H9 (cell line): ENCODE results near the gene FAM161B. TPM values are rescaled to one million over a fixed set of nuclear protein-coding genes. Genes with fewer than 3 reads are reported as not detected.

Experiments
- DNase-seq: peaks from one replicate; pipeline ENCODE4 v3.0.0-alpha.2; 2017
- H2AFZ ChIP-seq: one replicate; pipeline ENCODE4 v1.6.1; 2013; ENCODE audit warnings: mild to moderate bottlenecking, low read length, control low read depth, moderate library complexity
- H2AK5ac ChIP-seq: 2 replicates; pipeline ENCODE4 v1.6.1; 2013; ENCODE audit warnings: low read length, control low read depth, mixed read lengths; ENCODE audit not compliant: insufficient read length
- H2BK120ac ChIP-seq: one replicate; pipeline ENCODE4 v1.6.1; 2013; ENCODE audit warnings: low read depth, mild to moderate bottlenecking, low read length, control low read depth, inconsistent platforms; ENCODE audit not compliant: poor library complexity, severe bottlenecking
- H2BK12ac ChIP-seq: 2 replicates; pipeline ENCODE4 v1.6.1; 2013; ENCODE audit warnings: low read length, control low read depth, mixed read lengths, low read depth; ENCODE audit not compliant: insufficient read length
- H2BK15ac ChIP-seq: 2 replicates; pipeline ENCODE4 v1.6.1; 2013; ENCODE audit warnings: low read depth, low read length, control low read depth
- H2BK20ac ChIP-seq: one replicate; pipeline ENCODE4 v1.6.1; 2013; ENCODE audit warnings: low read depth, mild to moderate bottlenecking, low read length, control low read depth, inconsistent platforms; ENCODE audit not compliant: poor library complexity, severe bottlenecking
- H2BK5ac ChIP-seq: 2 replicates; pipeline ENCODE4 v1.6.1; 2013; ENCODE audit warnings: low read length, control low read depth, mixed read lengths; ENCODE audit not compliant: insufficient read length
- H3K14ac ChIP-seq: 2 replicates; pipeline ENCODE4 v1.6.1; 2013; ENCODE audit warnings: low read length, control low read depth; ENCODE audit not compliant: insufficient read depth
- H3K18ac ChIP-seq: 2 replicates; pipeline ENCODE4 v1.6.1; 2013; ENCODE audit warnings: low read depth, mild to moderate bottlenecking, mixed read lengths, low read length, control low read depth; ENCODE audit not compliant: insufficient read length
- H3K23ac ChIP-seq: 2 replicates; pipeline ENCODE4 v1.6.1; 2013; ENCODE audit warnings: low read length, control low read depth, mixed read lengths, low read depth; ENCODE audit not compliant: insufficient read length
- H3K23me2 ChIP-seq: 2 replicates; pipeline ENCODE4 v1.6.1; 2013; ENCODE audit warnings: low read depth, mild to moderate bottlenecking, mixed read lengths, low read length, control low read depth; ENCODE audit not compliant: insufficient read length, poor library complexity, severe bottlenecking
- H3K27ac ChIP-seq: 2 replicates; pipeline ENCODE4 v1.5.1; 2013; ENCODE audit warnings: low read length, control low read depth, mixed read lengths, low read depth; ENCODE audit not compliant: insufficient read length
- H3K27me3 ChIP-seq: 2 replicates; pipeline ENCODE4 v1.6.1; 2013; ENCODE audit warnings: low read length, control low read depth, inconsistent platforms; ENCODE audit not compliant: insufficient read depth
- H3K4ac ChIP-seq: 2 replicates; pipeline ENCODE4 v1.6.1; 2013; ENCODE audit warnings: low read depth, mild to moderate bottlenecking, control low read depth, inconsistent platforms, low read length, moderate library complexity
- H3K4me1 ChIP-seq: 2 replicates; pipeline ENCODE4 v1.6.1; 2013; ENCODE audit warnings: low read length, control low read depth, inconsistent platforms; ENCODE audit not compliant: insufficient read depth
- H3K4me2 ChIP-seq: 2 replicates; pipeline ENCODE4 v1.6.1; 2013; ENCODE audit warnings: low read length, control low read depth, mixed read lengths; ENCODE audit not compliant: insufficient read length, insufficient read depth
- H3K56ac ChIP-seq: 2 replicates; pipeline ENCODE4 v1.6.1; 2013; ENCODE audit warnings: low read depth, mild to moderate bottlenecking, mixed read lengths, low read length, control low read depth; ENCODE audit not compliant: insufficient read length
- H3K79me1 ChIP-seq: 2 replicates; pipeline ENCODE4 v1.6.1; 2013; ENCODE audit warnings: low read depth, mild to moderate bottlenecking, moderate library complexity, low read length, control low read depth, inconsistent platforms; ENCODE audit not compliant: insufficient read depth, poor library complexity, severe bottlenecking
- H3K79me2 ChIP-seq: 2 replicates; pipeline ENCODE4 v1.6.1; 2013; ENCODE audit warnings: low read length, control low read depth, inconsistent platforms; ENCODE audit not compliant: insufficient read depth
- H3K9ac ChIP-seq: 2 replicates; pipeline ENCODE4 v1.6.1; 2013; ENCODE audit warnings: low read length, control low read depth, mixed read lengths; ENCODE audit not compliant: insufficient read length; ENCODE audit errors: extremely low read depth
- H3K9me3 ChIP-seq: one replicate; pipeline ENCODE4 v1.6.1; 2013; ENCODE audit warnings: low read depth, low read length, inconsistent platforms; ENCODE audit not compliant: control insufficient read depth
- H3T11ph ChIP-seq: one replicate; pipeline ENCODE4 v1.6.1; 2013; ENCODE audit warnings: mild to moderate bottlenecking, low read length, control low read depth, inconsistent platforms
- H4K20me1 ChIP-seq: one replicate; pipeline ENCODE4 v1.6.1; 2013; ENCODE audit not compliant: control insufficient read depth, insufficient read length, insufficient read depth
- H4K5ac ChIP-seq: 2 replicates; pipeline ENCODE4 v1.6.1; 2013; ENCODE audit warnings: low read depth, mild to moderate bottlenecking, mixed read lengths, low read length, control low read depth; ENCODE audit not compliant: insufficient read length
- H4K8ac ChIP-seq: replicated peaks from 2 replicates; pipeline ENCODE4 v1.6.1; 2013; ENCODE audit warnings: low read length, control low read depth, mixed read lengths, low read depth; ENCODE audit not compliant: insufficient read length
- H4K91ac ChIP-seq: 2 replicates; pipeline ENCODE4 v1.6.1; 2013; ENCODE audit warnings: low read depth, mild to moderate bottlenecking, moderate library complexity, mixed read lengths, low read length, control low read depth; ENCODE audit not compliant: insufficient read length
- H3K27ac Mint-ChIP-seq, 3 experiments: 2 replicates in 2 of 3; 3 replicates in 1 of 3; pipeline ENCODE4 v1.8.0; 2020 to 2021; ENCODE audit warnings: mixed read lengths in 3 of 3, mild to moderate bottlenecking in 1 of 3, moderate library complexity in 1 of 3
- H3K27me3 Mint-ChIP-seq: 2 replicates; pipeline ENCODE4 v1.8.0; 2021; ENCODE audit warnings: low read depth, mild to moderate bottlenecking, moderate library complexity, mixed read lengths
- H3K36me3 Mint-ChIP-seq, 3 experiments: 2 replicates in 2 of 3; 3 replicates in 1 of 3; pipeline ENCODE4 v1.8.0; 2020 to 2021; ENCODE audit warnings: low read depth in 3 of 3, mixed read lengths in 3 of 3; ENCODE audit not compliant: insufficient read depth in 1 of 3
- H3K4me1 Mint-ChIP-seq, 2 experiments: 2 replicates each; pipeline ENCODE4 v1.8.0; 2020; ENCODE audit warnings: mixed read lengths in 2 of 2
- H3K4me3 Mint-ChIP-seq, 2 experiments: 2 replicates in 1 of 2; 3 replicates in 1 of 2; pipeline ENCODE4 v1.8.0; 2020 to 2021; ENCODE audit warnings: mild to moderate bottlenecking in 2 of 2, mixed read lengths in 2 of 2, moderate library complexity in 1 of 2
- H3K9me3 Mint-ChIP-seq, 2 experiments: 2 replicates in 1 of 2; 3 replicates in 1 of 2; pipeline ENCODE4 v1.8.0; 2020; ENCODE audit warnings: mild to moderate bottlenecking in 2 of 2, mixed read lengths in 2 of 2, moderate library complexity in 1 of 2
- CTCF ChIP-seq: fragments of 200-600 bp; sonication (generic); conservative IDR thresholded peaks from 3 replicates; pipeline ENCODE4 v1.8.0; 2021; ENCODE audit warnings: antibody characterized with exemption, mild to moderate bottlenecking
- WGBS: extraction: QIAGEN DNeasy Blood & Tissue Kit; methylation state at CpG from one replicate; pipeline ENCODE4 v1.1.7; 2013; ENCODE audit warnings: missing lambda C conversion rate, low lambda C conversion rate, mixed read lengths; ENCODE audit not compliant: insufficient read length; ENCODE audit errors: extremely low coverage; 5-methylcytosine and 5-hydroxymethylcytosine counted together
- total RNA-seq: library from RNA; stranded (reverse); gene quantifications from 2 replicates; pipeline ENCODE4 v1.2.1, GENCODE V29; 2021

The FAM161B gene
- total RNA-seq, 1 experiment from 2014 or later = 0.92 TPM

GRCh38 chr14:73887318-73887616 lies 62.6 kb downstream of the FAM161B start:
- DNase-seq = no peak

More at GRCh38 chr14:73887318-73887616, 62.6 kb downstream of the FAM161B start:
- no peaks in the 10 kb centered on the region for H3K9me3 Mint-ChIP-seq
- peaks cover 6% of the 10 kb centered on the region for H3K79me1 ChIP-seq
- H3T11ph ChIP-seq = no peak overlapping the region
- no peak overlapping the region for H4K91ac ChIP-seq
- H3K9ac ChIP-seq = peak overlapping the region; percentile 85
- no peaks in the 10 kb centered on the region for H3K9me3 ChIP-seq
- H3K4me2 ChIP-seq = peak overlapping the region; percentile 91
- no peak overlapping the region for H2AFZ ChIP-seq
- H3K27ac ChIP-seq = no peak overlapping the region
- H2BK120ac ChIP-seq = no peak overlapping the region
- no peak overlapping the region for H2BK5ac ChIP-seq
- H4K5ac ChIP-seq = no peak overlapping the region
- H3K56ac ChIP-seq = no peak overlapping the region
- no peak overlapping the region for H2BK20ac ChIP-seq
- H3K4me1 Mint-ChIP-seq = peaks cover 19 to 21% of the 10 kb centered on the region in 2 experiments
- no peak overlapping the region for H4K8ac ChIP-seq
- no peak overlapping the region for H3K4ac ChIP-seq
- no peak overlapping the region for H2BK15ac ChIP-seq
- peaks cover 13% of the 10 kb centered on the region for H3K23me2 ChIP-seq
- H2AK5ac ChIP-seq = no peak overlapping the region
- H3K14ac ChIP-seq = no peak overlapping the region
- no CpG with 5 or more reads among the region's 7 CpGs for WGBS
- peak overlapping the region; percentile 86 to 91 for H3K4me3 Mint-ChIP-seq
- no peak overlapping the region for H3K18ac ChIP-seq
- peaks cover 10% of the 10 kb centered on the region; the same call in 1 of the 2 replicates for H3K79me2 ChIP-seq
- H3K27me3 Mint-ChIP-seq = no peaks in the 10 kb centered on the region
- H3K23ac ChIP-seq = no peak overlapping the region
- H3K4me1 ChIP-seq = no peaks in the 10 kb centered on the region
- no peak overlapping the region for H2BK12ac ChIP-seq
- H3K27ac Mint-ChIP-seq = peak overlapping the region; percentile 42 to 85 (median 70); a peak in 4 of 7 replicates
- H3K27me3 ChIP-seq = no peaks in the 10 kb centered on the region
- H3K36me3 Mint-ChIP-seq = peaks cover 0 to 7% (median 6%) of the 10 kb centered on the region in 3 experiments; a peak in 4 of 7 replicates
- no peak for TF ChIP-seq CTCF
- no peaks in the 10 kb centered on the region for H4K20me1 ChIP-seq
